HEK293T (cell line): Measurements from ENCODE around the gene FMOD.

ENCODE experiments used
- CTCF ChIA-PET: fragments of 350-600 bp; formaldehyde crosslinking; extraction: SDS; loops from one replicate; lab custom pipeline; 2021; ENCODE audit warnings: antibody characterized with exemption, inconsistent platforms; lab: Yijun Ruan, JAX
- POLR2A ChIA-PET: fragments of 350-600 bp; formaldehyde crosslinking; extraction: SDS; loops from one replicate; lab custom pipeline; 2020; ENCODE audit warnings: antibody characterized with exemption, inconsistent platforms; lab: Yijun Ruan, JAX
- DNase-seq: peaks from one replicate; pipeline ENCODE4 v3.0.0; 2012; ENCODE audit warnings: mixed read lengths; ENCODE audit errors: extremely low spot score
- ARNT ChIP-seq: fragments of 450-650 bp; IDR thresholded peaks from 2 replicates; pipeline ENCODE4 v1.6.1; 2017; ENCODE audit warnings: mild to moderate bottlenecking
- BHLHE40 ChIP-seq: fragments of 450-650 bp; IDR thresholded peaks from 2 replicates; pipeline ENCODE4 v1.6.1; 2016; ENCODE audit warnings: mild to moderate bottlenecking, moderate library complexity, borderline replicate concordance
- CTBP1 ChIP-seq: fragments of 450-650 bp; IDR thresholded peaks from 2 replicates; pipeline ENCODE4 v1.6.1; 2016; ENCODE audit warnings: borderline replicate concordance
- ELF4 ChIP-seq: fragments of 450-650 bp; IDR thresholded peaks from 2 replicates; pipeline ENCODE4 v1.6.1; 2017; ENCODE audit warnings: antibody characterized with exemption
- FOXA1 ChIP-seq: fragments of 450-650 bp; IDR thresholded peaks from 2 replicates; pipeline ENCODE4 v1.6.1; 2016; ENCODE audit warnings: mild to moderate bottlenecking
- FOXK2 ChIP-seq: fragments of 450-650 bp; IDR thresholded peaks from 2 replicates; pipeline ENCODE4 v1.6.1; 2016; ENCODE audit warnings: mild to moderate bottlenecking
- FOXM1 ChIP-seq: fragments of 450-650 bp; IDR thresholded peaks from 2 replicates; pipeline ENCODE4 v1.6.1; 2017; ENCODE audit warnings: mild to moderate bottlenecking, borderline replicate concordance
- HDGF ChIP-seq: fragments of 450-650 bp; IDR thresholded peaks from 2 replicates; pipeline ENCODE4 v1.6.1; 2017; ENCODE audit warnings: antibody characterized with exemption, borderline replicate concordance
- L3MBTL2 ChIP-seq: fragments of 450-650 bp; conservative IDR thresholded peaks from 2 replicates; pipeline ENCODE4 v1.6.1; 2016; ENCODE audit warnings: mild to moderate bottlenecking
- LEF1 ChIP-seq: fragments of 450-650 bp; IDR thresholded peaks from 2 replicates; pipeline ENCODE4 v1.6.1; 2017; ENCODE audit warnings: mild to moderate bottlenecking, borderline replicate concordance
- NFRKB ChIP-seq: fragments of 450-650 bp; IDR thresholded peaks from 2 replicates; pipeline ENCODE4 v1.6.1; 2016; ENCODE audit warnings: mild to moderate bottlenecking, moderate library complexity
- PKNOX1 ChIP-seq: fragments of 450-650 bp; IDR thresholded peaks from 2 replicates; pipeline ENCODE4 v1.6.1; 2016
- SP1 ChIP-seq: fragments of 450-650 bp; IDR thresholded peaks from 2 replicates; pipeline ENCODE4 v1.6.1; 2017
- SUZ12 ChIP-seq: fragments of 450-650 bp; IDR thresholded peaks from 2 replicates; pipeline ENCODE4 v1.6.1; 2016; ENCODE audit warnings: mild to moderate bottlenecking
- TARDBP ChIP-seq: fragments of 450-650 bp; IDR thresholded peaks from 2 replicates; pipeline ENCODE4 v1.6.1; 2016
- ZNF384 ChIP-seq: fragments of 450-650 bp; IDR thresholded peaks from 2 replicates; pipeline ENCODE4 v1.6.1; 2016

Gene FMOD

GRCh38 chr1:203366476-203366875, 15.6 kb upstream of the FMOD start:
- DNase-seq, result no peak
- POLR2A ChIA-PET, result no interaction called here
- TF ChIP-seq LEF1 (no peak), PKNOX1 (no peak), ARNT (no peak), FOXM1 (no peak), ELF4 (no peak), NFRKB (no peak), FOXK2 (no peak), BHLHE40 (no peak), HDGF (no peak), TARDBP (no peak), L3MBTL2 (no peak), SUZ12 (no peak), SP1 (no peak), FOXA1 (no peak), CTBP1 (no peak)
- CTCF ChIA-PET, result interaction anchor here (0.7 kb wide), 1 partner anchor 99 kb away, joined by 3 read pairs; no protein-coding TSS in a partner anchor

GRCh38 chr1:203364806-203365205, 13.9 kb upstream of the FMOD start:
- POLR2A ChIA-PET, result no interaction called here
- no peak for TF ChIP-seq PKNOX1
- CTCF ChIA-PET, result interaction anchor here (1.4 kb wide), 1 partner anchor 22 kb away, joined by 3 read pairs; no protein-coding TSS in a partner anchor
- DNase-seq, result no peak

- no peak for DNase-seq
- TF ChIP-seq FOXK2 (no peak), SUZ12 (no peak)
- POLR2A ChIA-PET, result no interaction called here
- CTCF ChIA-PET, result interaction anchor here (0.9 to 1.4 kb wide), 2 partner anchors 22 to 57 kb away, joined by 3 to 5 read pairs; no protein-coding TSS in a partner anchor
These were observed 13.3 kb upstream of the FMOD start for GRCh38 chr1:203364094-203364801.

- CTCF ChIA-PET, result no interaction called here
- no peak for DNase-seq
- TF ChIP-seq SUZ12, result no peak
- TF ChIP-seq ARNT, result no peak
- no peak for TF ChIP-seq ELF4
- no peak for TF ChIP-seq CTBP1
- no peak for TF ChIP-seq PKNOX1
- POLR2A ChIA-PET, result no interaction called here
These were observed 11.8 kb upstream of the FMOD start for GRCh38 chr1:203362720-203363025.

- TF ChIP-seq SUZ12 (no peak), LEF1 (no peak), ELF4 (no peak), FOXK2 (no peak)
- ChIA-PET POLR2A (no interaction called here), CTCF (no interaction called here)
- no peak for DNase-seq
These were observed 11.2 kb upstream of the FMOD start for GRCh38 chr1:203361945-203362719.

GRCh38 chr1:203360547-203361185, 9.7 kb upstream of the FMOD start:
- POLR2A ChIA-PET, result no interaction called here
- TF ChIP-seq CTBP1 (no peak), ZNF384 (no peak), ELF4 (no peak), FOXK2 (no peak), LEF1 (no peak), ARNT (no peak), L3MBTL2 (no peak), FOXM1 (no peak), PKNOX1 (no peak), HDGF (no peak), FOXA1 (no peak), SP1 (no peak), NFRKB (no peak), BHLHE40 (no peak), TARDBP (no peak)

More at GRCh38 chr1:203360547-203361185, 9.7 kb upstream of the FMOD start:
- CTCF ChIA-PET, result interaction anchor here (0.6 to 1.5 kb wide), 4 partner anchors 9 to 341 kb away, joined by 3 to 4 read pairs (median 3); no protein-coding TSS in a partner anchor
- DNase-seq, result no peak
